ENCODE data around the gene NSMCE1.

The NSMCE1 gene

DNA sequence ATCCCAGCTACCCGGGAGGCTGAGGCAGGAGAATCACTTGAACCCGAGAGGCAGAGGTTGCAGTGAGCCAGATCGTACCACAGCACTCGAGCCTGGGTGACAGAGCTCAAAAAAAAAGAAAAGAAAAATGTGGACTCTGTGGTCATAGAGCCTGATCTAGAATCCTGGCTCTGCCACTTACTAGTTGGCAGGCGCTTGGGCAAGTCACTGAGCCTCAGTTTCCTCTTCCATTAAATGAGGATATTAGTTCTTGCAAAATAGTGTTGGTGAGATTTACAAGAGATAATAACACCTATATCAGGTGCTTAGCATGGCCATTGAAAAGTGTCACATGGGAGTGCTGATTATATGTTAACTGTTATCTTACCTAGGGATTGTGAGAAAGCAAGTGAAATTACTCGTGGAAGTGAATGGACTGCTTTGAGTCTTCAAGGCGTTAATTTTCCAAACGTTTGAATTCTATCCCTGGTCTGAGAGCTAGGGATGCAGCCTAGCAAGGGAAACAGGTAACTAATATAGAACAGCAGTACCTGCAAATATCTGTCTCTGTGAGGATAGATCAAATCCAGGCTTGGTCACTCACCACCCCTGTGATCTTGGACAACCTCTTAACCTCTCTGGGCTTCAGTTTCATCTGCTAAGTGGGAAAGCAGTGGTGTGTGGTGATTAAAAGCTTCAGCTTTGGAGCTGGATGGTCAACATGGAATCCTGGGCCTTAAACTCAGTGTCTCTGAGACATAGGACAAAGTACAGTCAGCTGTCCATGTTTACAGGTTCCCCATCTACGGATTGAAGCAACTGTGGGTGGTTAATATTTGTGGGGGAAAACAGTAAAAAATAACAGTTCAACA is 953 bp upstream of the NSMCE1 start:
- DNase-seq: peak; percentile 17

DNA sequence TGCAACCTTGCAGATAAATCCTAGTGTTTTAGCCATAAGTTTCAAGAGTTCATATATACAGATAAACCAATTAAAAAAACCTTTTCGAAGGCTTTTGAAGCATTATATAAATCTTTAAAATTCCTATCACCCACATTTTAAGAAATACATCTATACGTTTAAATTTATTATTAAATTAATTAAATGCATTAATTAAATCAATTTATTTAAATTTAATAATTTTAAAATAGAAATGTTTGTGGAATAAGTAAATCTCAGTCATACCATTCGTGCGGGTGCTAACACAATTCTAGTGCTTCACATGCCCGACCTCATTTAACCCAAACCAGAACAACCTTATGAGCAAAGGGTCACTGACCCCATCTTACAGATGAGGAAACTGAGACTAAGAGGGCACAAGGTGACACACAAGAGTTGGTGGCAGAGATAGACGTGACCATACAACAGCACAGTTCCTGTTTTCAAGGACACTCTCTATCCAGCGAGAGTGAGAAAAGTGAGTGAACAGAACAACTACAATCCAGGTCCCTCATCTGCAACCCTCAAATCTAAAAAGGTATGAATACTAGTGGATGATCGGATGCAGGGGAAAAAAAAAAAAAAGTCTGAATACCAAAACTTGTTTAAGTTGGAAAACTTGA is 1.4 kb downstream of the NSMCE1 start:
- DNase-seq: peak; percentile 21 to 22

- DNase-seq: no peak
These were observed 2.6 kb downstream of the NSMCE1 start for GRCh38 chr16:27265982-27266381.

DNA sequence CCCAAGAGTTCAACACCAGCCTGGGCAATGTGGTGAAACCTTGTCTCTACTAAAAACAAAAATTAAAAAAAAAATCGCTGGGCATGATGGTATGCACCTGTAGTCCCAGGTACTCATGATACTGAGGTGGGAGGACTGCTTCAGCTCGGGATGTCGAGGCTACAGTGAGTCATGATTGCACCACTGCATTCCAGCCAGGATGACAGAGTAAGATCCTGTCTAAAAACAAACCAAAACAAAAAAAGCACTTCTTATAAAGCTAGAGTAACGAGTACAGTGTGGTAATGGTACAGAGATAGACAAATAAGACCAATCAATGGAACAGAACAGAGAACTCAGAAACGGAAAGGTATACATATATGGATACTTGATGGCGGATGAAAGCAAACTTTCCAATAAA is 4.4 kb downstream of the NSMCE1 start:
- peak; percentile 3 to 11 for DNase-seq

DNA sequence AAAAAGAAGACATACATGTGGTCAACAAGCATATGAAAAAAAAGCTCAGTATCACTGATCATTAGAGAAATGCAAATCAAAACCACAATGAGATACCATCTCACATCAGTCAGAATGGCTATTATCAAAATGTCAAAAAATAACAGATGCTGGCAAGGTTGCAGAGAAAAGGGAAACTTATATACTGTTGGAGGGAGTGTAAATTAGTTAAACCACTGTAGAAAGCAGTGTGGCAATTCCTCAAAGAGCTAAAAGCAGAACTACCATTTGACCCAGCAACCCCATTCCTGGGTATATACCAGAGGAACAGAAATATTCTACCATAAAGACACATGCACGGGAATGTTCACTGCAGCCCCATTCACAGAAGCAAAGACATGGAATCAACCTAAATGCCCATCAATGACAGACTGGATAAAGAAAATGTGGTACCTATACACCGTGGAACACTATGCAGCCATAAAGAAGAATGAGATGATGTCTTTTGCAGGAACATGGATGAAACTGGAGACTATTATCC is 5.6 kb downstream of the NSMCE1 start:
- peak in 1 of 2 experiments; percentile 3 for DNase-seq

- DNase-seq: no peak
These were observed 8.9 kb downstream of the NSMCE1 start for GRCh38 chr16:27259710-27260109.

DNA sequence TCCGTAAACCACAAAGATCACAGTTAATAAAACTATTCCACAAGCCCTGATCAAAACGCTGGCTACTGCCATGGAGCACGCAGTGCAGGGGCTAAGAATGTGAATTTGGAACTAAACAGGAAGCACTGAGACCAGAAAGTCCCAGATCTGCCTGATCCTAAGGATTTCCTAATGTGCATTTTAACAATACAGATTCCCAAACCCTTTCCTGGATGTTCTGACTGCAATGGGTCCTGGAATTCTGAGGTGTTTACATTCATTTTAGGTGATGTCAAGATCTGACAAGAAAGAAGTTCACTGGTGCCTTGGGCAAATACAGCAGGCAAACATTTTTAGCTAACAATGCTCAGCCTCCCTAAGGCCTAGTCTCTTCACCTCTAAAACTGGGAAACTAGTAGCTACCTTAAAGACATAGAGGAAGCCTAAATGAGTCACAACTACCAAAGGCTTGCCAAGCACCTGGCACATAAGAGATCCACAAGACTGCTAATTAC is 10.3 kb downstream of the NSMCE1 start:
- DNase-seq: no peak

GRCh38 chr16:27257271-27257670 is 11.3 kb downstream of the NSMCE1 start:
- peak in 1 of 2 experiments; percentile 12 for DNase-seq

DNA sequence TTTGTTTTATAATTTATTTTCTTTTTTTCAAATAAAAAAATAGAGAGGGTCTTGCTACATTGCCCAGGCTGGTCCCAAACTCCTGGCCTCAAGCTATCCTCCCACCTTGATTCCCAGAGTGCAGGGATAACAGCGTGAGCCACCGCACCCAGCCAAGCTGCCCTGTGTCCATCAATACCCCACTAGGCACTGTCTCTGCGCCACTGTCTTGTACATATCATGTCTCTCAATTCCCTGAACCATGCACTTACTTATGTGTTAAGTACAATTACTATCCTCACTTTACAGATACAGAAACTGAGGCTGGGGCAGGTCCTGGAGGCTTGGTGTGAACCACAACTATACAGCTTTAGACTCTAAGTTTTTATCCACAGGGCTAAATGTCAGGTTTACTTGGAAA is 11.7 kb downstream of the NSMCE1 start:
- no peak for DNase-seq

GRCh38 chr16:27254262-27254811 is 14.2 kb downstream of the NSMCE1 start:
- peak; percentile 45 to 55 for DNase-seq

- DNase-seq: peak; percentile 58 to 60
These were observed 15.0 kb downstream of the NSMCE1 start for GRCh38 chr16:27253526-27253930.

DNA sequence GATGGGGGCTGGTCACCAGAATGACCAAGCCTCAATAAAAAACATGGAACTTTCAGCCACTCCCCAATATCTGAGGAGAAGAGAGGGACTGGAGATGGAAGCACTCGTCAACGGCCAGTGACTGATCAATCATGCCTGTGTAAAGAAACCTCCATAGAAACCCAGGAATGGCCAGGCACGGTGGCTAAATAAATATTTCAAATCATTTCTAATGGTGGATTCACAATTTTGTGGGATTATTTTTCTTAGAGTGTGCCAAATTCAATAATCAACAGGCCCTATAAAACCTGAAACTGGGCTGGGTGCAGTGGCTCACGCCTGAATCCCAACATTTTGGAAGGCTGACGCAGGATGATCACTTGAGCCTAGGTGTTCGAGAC is 16.4 kb downstream of the NSMCE1 start:
- no peak for DNase-seq

- DNase-seq: peak; percentile 54 to 58
These were observed 16.9 kb downstream of the NSMCE1 start for GRCh38 chr16:27251541-27252205.

- DNase-seq: peak; percentile 12 to 14
These were observed 19.7 kb downstream of the NSMCE1 start for GRCh38 chr16:27248886-27249285.

DNA sequence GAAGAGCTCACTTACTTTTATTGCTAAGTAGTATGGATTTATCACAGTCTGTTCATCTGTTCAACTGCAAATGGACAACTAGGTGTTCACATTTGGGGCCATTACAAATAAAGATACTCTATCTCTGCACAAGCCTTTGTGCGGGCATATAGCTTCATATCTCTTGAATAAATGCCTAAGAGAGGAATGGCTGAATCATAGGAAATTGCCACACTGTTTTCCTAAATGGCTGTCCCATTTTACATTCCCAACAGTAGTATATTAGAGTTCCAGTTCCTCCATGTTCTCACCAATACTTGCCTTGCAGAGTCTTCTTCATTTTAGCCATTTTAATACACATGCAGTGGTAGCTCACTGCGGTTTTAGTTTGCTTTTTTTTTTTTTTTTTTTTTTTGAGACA is 20.5 kb downstream of the NSMCE1 start:
- no peak for DNase-seq

GRCh38 chr16:27247076-27247475 is 21.5 kb downstream of the NSMCE1 start:
- DNase-seq: peak in 1 of 2 experiments; percentile 18

- DNase-seq: peak; percentile 32 to 47
These were observed 22.1 kb downstream of the NSMCE1 start for GRCh38 chr16:27246439-27246838.

DNA sequence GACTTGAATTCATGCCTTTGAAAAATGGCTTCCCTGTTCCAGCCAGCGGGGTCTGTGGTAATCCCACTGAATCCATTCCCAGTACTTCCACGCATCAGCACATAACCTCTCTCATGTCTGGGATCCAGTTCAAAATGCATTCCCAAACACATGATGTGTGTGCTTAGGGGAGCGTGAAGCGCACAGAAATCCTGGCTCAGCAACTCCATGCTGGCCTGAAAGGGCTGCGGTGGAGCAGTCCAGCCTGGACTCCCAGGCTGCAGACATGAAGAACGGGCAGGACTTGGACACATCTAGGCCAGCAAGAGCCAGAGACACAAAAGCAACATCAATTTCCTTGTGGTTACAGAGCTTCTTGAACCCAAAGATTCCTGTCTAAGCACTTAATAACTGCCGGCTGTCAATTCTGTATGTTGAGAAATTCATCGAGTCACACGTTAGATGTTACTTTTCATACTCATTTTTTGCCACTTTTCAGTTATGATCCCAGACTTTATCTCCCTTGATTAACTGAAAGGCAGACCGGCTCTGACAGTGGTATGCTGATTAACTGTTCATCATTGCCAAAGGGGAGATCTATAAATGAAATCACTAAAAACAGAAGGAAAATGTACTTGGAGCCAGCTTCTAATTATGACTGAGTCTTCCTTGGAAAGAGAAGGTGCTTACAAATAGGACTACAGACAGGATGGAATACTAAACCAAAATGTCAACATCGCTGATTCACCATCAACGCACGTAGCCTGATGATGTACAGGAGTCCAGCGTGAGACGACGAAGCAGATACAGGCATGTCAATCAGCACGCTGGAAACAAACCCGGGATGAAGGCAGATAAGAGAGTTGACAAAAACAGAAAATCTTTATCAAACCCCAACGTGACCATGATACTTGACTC is 23.0 kb downstream of the NSMCE1 start:
- peak; percentile 68 to 76 for DNase-seq

DNA sequence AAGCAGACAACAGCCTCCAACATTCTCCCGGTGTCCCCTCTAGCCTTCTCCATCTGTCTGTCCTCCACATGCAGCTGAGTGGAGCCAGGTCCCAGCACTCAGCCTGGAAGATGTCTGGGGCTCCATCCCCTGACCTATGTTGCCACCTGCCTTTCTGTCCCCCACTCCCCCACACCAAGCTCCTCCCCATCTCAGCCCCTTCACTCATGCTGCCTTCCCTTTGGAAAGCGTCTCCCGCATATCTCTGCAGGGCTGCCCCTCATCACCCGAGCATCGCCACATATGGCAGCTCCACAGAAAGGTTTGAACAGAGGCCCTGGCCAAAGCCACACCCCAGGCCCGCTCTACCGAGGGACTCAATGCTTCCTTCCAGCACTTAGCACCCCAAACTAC is 24.2 kb downstream of the NSMCE1 start:
- DNase-seq: peak in 1 of 2 experiments; percentile 13

- DNase-seq: peak; percentile 18 to 20
These were observed 24.7 kb downstream of the NSMCE1 start for GRCh38 chr16:27243725-27244362.

DNA sequence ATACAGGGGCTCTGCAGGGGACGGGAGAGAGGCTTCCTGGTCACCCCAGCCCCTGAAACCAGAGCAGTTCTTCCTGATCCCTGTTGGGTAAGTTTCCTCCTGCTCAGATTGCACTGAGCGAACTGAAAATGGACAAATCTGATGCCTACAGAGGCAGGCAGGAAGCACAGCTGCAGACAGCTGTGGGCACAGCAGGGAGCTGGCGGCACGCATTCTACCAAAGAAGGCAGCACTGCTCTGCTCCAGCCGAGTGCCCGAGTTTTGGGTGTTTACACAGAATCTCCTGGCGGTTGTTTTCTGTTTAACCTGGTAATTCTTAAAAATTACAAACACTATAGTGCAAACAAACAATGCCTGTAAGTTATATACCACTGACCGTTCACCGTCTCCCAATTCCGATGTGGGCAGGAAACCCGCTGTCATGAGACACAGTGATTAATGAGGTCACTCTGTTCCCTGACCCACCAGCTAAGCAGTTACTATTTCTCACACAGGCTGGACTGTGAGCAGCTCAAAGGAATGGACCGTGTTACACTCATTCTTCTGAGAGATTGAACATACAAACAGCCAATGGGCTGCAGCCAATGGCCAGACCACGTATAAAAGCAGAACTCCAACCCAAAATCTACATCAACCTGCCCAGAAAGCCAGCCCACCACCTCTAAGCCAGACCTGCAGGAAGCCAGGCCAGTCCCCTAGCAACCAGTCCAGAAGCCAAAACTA is 25.5 kb downstream of the NSMCE1 start:
- DNase-seq: peak; percentile 32 to 42
